ENCODE measurements around the gene BAIAP2L1.
"Not testable (repeated sequence)": the region's sequence is repeated elsewhere in the genome, so short reads cannot be mapped to it uniquely, and the experiment has no call there.

The BAIAP2L1 gene

DNA sequence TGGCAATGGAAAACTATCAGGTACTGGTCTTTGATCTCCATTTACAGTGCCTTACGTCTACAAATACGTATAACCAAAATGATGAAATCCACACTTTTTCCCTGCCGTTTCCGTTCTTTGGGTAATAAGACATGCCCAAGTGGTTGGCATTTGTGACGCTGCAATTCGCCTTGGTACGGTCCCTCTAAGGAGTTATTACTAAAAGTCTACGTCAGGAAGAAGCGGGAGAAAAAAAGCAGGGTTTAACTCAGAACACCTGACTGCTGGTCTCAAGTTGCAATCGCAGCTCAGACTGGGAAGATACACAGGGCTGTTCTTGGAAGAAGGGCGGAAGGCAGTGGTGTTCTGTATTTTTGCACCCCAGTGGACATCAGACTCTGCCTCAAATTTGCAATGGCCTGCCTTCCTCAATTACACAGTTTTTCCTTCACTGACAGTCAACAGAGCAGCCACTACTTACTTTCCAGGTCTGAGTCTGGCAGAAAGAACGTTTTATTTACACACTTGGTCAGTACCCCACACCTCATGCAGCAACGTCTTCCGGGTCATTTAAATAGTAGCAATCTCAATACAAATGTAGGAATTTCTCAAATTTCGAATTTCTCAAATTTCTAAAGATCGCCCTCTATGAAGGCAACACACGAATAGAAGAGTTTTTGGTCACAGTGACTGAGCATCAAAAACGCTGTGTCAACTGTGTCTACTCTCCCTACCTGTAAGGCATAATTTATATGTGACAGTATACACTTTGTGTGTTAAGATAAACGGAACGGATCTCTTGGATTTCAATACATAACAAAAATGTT lies 2.1 kb downstream of the BAIAP2L1 start:
- no peak for DNase-seq

DNA sequence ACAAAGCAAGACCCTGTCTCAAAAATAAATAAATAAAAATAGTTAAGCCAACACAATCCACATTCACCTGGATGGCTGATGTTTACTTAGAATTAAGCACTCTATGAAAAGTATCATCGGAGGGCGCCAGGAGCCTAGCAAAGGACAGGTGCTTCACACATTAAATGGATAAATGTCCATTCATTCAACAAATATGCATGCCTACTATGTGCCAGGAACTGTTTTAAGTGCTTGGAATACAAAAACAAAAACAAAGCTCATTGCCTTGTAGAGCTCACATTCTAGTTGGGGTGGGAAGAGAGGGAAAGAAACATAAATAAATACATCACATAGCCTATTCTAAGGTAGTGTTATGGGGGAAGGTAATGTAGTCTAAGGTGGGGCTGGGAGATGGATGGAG lies 4.1 kb downstream of the BAIAP2L1 start:
- peak; percentile 66 for DNase-seq

DNA sequence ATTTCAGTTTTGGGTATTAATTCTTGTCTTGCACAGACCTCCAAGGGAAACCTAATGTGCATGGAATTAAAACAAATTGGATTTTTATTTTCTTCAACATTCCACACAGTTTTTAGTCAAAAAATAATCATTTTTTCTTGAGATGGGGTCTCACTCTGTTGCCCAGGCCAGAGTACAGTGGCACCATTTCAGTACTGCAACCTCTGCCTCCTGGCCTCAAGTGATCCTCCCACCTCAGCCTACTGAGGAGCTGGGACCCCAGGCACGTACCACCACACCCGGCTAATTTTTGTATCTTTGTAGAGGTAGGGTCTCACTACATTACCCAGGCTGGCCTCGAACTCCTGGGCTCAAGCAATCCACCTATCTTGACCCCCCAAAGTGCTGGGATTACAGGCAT lies 4.9 kb downstream of the BAIAP2L1 start:
- DNase-seq, result no peak

DNA sequence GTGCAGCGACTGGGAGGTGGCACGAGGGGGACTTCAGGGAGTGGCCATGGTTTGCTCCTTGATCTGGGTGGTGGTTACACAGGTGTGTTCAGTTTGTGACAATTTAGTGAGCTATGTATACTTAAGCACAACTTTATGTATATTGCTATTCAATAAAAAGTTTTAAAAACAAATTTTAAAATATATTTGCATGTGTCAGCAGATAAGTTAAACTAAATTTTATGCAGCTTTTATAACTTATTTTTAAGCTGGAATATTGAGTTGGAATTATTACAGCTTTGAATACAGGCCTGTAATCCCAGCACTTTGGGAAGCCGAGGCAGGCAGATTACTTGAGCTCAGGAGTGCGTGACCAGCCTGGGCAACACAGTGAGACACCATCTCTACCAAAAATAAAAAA lies 5.4 kb downstream of the BAIAP2L1 start:
- no peak for DNase-seq

DNA sequence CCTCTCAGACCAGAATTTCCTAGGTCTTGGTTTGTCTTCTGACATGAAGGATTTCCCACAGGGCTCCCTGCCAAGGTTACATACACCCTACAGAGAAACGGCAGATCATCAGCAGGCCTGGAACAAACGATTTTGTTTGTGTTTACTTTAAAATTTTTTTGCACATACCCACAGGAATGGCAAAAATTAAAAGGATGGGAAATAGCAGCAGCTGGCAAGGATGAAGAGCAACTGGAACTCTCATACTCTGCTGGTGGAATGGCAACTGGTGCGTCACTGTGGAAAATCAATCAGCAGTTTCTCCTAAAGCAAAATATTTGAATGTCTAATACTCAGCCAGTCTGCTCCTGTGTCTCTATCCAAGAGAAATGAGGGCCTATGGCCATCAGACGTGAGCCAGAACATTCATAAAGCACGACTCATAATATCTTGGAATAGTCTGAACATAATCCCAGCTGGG lies 6.5 kb downstream of the BAIAP2L1 start:
- DNase-seq, result no peak

DNA sequence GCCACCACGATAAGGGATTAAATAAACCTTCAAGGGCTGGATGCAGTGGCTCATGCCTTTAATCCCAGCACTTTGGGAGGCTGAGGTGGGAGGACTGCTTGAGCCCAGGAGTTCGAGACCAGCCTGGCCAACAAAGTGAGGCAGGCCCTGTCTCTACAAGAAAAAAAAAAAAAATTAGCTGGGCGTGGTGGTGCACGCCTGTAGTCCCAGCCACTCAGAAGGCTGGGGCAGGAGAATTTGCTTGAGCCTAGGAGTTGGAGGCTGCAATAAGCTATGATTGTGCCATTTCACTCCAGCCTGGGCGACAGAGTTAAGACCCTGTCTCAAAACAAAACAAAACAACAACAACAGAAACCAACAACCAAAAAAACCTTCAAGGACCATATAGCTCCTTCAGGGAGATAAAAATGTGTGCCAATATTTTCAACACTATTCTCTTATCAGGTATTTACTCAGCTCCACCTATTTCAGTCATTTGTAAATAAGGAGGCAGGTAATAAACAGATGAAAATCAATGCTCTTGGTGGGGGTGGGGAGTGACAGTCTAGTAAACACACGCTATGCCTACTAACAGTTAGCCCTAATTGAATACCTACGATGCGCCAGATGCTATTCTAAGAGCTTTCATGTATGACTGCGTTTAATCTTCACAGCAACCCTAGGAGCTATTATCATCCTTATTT lies 13.2 kb downstream of the BAIAP2L1 start:
- DNase-seq, result peak; percentile 45

DNA sequence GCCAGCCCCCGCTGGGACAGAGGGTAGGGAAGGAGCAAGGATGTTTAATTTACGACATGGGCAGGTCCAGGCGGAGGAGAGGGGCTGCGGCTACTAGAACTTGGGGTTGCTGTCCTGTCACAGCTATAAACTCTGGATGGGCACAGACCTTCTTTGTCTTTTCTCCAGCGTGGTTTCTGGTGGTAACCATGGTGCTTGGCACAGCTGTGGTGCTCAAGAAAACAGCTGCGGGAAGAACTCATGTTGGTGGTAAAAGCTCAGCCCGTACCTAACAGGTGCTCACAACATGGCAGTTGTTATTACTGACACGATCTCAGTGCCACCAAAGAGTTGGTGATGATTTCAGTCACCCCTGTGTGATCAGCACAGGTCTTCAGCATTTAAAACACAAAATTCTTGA lies 13.8 kb downstream of the BAIAP2L1 start:
- DNase-seq, result no peak

DNA sequence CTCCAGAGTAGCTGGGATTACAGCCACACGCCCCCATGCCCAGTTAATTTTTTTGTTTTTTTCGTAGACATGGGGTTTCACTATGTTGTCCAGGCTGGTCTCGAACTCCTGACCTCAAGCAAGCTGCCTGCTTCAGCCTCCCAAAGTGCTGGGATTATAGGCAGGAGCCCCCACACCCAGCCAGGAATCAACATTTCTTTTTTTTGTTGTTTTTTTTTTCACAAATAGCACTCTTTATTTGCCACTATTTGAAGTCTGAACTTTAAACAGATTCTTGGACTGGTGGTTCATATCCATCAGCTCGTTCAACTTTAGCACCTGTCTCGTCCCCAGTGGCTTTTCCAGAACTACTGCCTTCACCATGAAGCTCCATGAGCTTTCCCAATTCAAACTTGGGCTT lies 15.4 kb downstream of the BAIAP2L1 start:
- DNase-seq, result not testable (repeated sequence)

DNA sequence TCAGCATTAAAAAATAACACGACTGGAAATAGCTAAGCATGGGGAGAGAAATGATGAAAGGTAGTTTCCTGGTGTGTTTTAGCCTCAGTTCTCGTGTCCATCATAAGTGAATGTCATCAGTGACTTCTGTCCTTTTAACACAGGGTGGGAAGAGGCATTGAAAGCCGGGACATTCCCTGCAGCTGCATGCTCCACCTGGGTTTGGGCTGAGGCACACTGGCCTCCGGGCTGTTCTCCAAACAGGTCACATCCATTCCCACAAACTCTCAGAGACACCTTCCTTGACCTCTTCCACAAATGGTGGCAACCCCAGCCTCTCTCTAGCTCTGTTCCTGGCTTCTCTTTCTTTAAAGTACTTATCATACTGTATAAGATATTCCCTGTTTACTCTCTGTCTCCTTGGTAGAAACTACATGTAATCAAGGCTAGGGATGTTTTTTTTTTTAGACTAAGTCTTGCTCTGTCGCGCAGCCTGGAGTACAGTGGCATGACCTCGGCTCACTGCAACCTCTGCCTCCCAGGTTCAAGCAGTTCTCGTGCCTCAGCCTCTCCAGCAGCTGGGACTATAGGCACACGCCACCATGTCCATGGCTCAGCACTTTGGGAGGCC lies 22.6 kb downstream of the BAIAP2L1 start:
- no peak for DNase-seq

DNA sequence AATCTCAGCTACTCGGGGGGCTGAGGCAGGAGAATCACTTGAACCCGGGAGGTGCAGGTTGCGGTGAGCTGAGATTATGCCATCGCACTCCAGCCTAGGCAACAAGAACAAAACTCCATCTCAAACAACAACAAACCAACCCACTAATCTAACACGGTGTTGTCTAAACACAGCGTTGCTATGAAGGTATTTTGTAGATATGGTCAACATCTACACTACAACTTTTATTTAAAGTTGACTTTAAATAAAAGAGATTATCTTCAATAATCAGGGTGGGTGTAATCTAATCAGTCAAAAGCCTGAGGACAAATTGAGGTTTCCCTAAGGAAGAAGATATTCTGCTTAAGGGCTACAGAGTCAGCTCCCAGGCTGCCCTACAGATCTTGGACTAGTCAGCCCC lies 24.2 kb downstream of the BAIAP2L1 start:
- DNase-seq, result no peak

DNA sequence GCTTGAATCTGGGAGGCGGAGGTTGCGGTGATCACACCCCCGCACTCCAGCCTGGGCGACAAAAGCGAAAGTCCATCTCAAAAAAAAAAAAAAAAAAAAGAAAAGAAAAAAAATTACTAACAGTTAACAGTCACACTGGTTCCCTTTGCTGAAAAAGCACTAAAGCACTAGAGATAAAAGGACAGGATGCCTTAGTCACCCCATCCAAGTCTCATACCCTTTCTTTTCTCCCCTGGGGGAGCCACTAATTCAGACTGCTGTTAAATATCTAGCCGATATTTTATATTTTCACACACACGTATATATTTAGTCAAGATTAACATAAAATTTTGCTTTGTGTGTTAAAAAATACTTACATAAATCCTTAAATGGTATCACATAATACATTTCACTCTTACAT lies 25.2 kb downstream of the BAIAP2L1 start:
- no peak for DNase-seq

DNA sequence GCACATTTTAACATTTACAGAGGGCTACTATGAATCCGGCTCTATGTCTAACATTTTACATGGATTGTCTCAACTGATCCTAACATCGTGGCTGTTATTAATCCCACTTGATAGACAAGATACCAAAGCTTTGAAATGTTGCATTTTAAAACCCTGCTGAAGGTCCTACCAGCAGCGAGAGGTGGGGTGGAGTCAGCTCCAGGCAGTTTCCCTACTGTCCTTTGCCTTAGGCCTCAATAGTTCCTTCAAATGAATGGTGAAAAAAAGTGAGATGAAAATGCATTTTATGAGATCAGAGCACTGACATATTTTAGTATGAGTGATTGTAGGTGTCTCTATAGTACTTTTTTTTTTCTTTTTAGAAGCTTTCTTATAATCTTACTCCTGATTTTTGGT lies 26.6 kb downstream of the BAIAP2L1 start:
- DNase-seq, result no peak

DNA sequence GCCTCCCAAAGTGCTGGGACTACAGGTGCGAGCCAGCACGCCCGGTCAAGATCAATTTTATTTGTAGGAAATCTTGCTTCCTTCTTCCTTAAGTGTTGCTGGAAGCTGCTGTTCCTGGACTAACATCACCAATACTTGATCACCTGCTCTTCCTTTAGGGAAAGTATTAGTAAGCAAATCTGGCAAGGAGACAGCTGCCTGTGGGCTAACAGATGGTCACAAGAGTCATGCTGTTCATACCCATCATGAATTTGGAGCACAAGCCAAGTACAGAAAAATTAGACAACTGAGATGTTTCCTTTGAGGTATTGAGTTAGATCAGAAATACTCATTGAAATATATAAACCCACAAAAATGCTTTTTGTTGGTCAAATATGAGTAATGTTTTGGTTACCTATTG lies 27.9 kb downstream of the BAIAP2L1 start:
- no peak for DNase-seq

DNA sequence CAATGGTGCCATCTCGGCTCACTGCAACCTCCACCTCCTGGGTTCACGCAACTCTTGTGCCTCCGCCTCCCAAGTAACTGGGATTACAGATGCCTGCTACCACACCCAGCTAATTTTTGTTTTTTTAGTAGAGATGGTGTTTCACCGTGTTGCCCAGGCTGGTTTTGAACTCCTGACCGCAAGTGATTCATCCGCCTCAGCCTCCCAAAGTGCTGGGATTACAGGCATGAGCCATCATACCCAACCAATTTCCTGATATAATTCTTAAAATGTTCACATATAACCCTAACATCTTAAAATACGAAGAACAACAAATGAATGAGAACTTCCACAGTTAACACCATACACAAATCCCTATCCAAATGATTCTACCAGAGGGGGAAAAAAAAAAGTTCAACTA lies 31.2 kb downstream of the BAIAP2L1 start:
- no peak for DNase-seq

DNA sequence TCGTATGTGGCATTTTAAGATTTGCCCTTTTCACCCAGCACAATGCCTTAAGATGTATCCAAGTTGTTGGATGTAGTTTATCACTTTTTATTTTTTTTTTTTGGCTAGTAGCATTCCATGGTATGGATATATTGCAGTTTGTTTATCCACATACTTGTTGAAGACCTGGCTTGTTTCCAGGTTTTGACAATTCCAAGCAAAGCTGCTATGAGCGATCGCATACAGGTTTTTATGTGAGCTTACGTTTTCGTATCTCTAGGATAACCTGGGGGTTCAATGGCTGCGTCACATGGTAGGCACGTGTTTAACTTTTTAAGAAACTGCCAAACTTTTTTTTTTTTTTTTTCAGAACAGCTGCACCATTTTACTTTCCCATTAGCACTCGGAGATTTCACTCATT lies 32.2 kb downstream of the BAIAP2L1 start:
- DNase-seq, result no peak

DNA sequence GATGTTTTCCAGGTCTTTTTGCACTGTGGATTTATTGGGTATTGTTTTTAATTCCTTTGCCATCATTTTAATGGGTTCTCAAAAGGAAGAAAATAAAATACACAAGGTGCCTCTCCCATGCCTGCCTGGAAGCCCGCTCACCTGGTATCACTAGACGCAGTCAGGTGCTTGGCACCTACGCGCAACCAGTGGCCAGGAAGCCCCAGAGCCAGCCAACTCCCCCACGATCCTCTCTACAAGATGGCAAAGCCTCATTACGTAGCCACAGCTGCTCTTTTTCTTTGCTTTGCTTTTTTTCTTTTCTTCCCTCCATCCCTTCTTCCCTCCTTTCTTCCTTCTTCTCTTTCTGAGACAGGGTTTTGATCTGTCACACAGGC lies 34.3 kb downstream of the BAIAP2L1 start:
- DNase-seq, result no peak

DNA sequence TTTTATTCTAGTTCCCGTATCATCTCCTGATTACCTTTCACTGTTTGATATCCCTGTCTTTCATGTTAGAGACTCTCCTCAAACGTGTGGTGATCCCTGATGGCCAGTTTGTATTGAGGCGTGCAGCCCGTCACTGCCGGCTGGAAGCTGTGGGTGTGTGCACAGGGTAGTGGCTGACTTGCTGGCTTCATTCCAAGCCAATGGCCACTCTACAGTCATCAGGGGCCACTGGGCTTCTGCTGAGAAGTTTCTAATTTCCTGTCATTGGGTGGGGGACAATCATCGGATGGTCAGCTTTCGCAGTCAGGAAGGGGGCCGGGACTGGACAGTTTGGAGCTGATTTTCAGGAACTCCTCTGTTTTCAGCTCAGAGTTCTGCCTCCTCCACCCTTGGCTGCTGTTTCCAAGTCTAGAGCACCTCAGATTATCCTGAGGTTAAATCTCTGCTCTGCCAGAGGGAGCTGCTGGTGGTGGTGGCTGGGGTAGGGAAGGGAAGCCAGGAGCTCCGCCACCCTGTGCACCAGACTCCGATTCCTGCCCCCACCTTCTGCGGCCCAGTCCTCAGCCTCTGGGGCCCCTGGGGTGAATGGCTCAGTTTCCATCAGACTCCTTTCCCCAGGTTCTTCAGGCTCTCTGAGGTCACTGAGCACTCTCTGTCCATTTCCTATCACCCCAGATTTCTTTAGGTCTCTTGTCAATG lies 34.9 kb downstream of the BAIAP2L1 start:
- no peak for DNase-seq

DNA sequence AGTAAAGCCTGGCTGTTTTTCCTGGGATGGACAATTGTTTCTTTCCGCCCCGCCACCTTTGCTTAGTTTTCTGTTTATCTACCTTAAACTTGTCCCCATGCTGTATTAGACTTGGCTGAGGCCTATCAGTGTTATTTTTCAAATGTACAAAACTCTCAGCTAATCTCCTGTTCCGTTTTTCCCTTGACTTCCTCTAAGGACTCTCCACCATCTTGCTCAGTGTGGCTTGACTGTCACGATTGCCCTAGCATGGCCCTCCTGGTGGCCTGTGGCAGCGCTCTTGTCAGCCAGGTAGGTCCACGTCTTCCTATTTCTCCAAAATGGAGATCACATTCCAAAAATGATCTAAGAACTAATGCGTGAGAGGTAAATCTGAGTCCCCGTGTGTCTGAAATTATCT lies 36.7 kb downstream of the BAIAP2L1 start:
- no peak for DNase-seq

DNA sequence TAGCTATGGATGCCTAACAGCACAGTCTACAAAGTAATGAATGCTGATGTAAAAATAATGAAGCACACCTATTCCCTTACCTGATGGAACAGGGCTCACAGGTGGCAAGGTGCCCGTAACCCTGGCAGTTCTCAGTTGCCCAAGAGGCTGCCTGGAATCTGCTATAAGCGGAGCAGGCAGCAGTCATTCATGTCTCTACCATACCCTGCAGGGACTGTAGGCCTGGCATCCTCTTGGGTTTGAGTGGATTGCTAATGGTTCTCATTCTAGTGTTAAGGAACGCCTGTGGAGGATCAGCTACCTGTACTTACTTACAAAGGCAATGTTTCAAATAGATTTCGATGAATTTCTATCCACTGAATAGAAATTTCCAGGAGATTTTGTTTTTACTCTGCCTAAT lies 38.4 kb downstream of the BAIAP2L1 start:
- DNase-seq, result no peak

DNA sequence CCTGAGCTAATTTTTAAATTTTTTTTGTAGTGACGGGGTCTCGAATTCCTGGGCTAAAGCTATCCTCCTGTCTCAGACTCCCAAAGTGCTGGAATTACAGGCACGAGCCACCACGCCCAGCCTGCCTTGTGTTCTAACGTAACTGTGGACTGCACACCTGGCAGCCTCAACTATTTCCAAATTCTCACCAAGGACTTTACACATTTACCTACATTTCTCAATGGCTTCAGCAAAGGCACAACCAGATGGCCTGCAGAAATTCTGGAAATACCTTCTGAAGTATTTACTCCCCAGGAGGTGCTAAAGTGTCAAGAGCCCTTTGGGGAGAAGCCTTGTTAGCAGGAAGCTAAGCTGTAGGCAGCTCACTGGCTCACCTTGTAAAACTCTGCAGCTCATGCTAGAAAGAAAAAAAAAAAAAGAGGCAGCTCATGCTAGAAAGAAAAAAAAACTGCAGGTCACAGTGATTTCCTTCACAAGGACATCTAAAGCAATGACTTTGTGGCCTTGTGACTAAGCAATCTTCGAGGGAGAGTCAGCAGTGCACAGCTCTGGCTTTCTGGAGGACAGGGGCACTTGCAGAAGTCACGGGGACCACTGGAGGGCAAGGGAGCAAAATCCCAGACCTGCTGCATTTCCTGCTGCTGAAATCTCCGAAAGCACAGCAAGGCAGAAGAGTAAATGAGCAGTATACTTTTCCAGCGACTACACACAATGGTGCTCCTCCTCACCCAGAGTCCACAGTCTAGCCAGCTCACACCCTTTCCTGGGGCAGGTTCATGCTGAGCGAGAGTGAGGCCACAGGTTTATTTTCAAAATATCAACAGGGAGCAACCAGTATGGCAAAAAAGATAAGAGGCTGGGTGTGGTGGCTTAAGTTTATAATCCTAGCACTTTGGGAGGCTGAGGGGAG lies 40.4 kb downstream of the BAIAP2L1 start:
- no peak for DNase-seq

DNA sequence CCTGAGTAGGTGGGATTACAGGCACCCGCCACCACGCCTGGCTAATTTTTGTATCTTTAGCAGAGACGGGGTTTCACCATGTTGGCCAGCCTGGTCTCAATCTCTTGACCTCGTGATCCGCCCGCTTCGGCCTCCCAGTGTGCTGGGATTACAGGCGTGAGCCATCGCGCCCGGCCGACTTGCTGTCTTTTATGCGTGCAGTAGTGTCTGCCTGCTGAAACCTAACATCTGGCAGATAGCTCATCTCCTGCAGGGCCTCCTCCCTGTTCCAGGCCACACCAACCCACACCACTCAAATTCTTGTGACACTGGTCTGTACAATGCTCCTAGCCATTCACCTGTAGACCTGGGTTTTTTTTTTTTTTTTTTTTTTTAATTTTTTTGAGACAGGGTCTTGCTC lies 41.5 kb downstream of the BAIAP2L1 start:
- DNase-seq, result no peak

DNA sequence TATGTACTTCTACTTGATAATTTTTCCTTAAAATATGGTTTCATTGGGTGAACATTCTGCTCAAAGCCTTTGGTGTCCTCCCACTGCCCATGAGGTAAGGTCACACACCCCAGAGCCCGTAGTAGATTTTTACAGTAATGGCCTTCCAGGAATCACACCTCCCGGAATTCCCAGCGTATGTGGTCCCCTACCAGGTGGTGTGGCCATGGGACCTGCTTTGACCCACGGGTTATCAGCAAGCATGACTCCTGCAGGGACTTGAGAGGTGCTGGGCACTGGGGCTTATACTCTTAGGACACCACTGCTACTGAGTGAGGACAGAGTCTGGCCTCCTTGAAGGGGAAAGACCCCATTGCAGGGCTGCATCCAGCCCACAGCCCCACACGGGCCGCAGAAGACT lies 42.2 kb downstream of the BAIAP2L1 start:
- DNase-seq, result no peak

DNA sequence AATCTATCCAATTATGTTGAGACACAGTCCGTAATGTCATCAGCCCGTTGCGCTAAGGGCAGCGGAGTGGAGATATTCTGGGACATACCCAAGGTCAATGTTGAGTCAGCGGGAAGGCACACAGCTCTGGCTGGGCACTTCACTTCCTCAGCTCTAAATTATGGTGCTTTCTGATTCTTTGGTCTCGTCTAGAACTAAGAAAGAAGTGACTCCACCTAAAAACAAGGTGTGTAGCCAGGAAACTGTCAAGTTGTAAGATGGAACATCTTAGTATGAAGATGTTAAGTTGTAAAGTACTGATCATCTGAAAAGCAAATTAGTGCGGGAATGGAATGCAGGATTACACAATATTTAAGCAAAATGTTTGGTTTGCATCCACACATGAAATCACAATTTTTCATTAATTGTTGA lies 43.1 kb downstream of the BAIAP2L1 start:
- no peak for DNase-seq
